WERI-Rb-1 (cell line): ENCODE data around the gene ZSWIM6.
A peak's percentile ranks its signal among the peaks of the same experiment; 100 is the strongest.

Experiments
- DNase-seq: peaks from one replicate; pipeline ENCODE4 v3.0.0-alpha.2; 2020
- H3K27ac ChIP-seq: fragments of 250-450 bp; sonication (Bioruptor Pico); 2 replicates; pipeline ENCODE4 v1.5.1; 2020; ENCODE audit warnings: mild to moderate bottlenecking, moderate library complexity
- H3K27me3 ChIP-seq: fragments of 250-450 bp; sonication (Bioruptor Pico); 2 replicates; pipeline ENCODE4 v1.5.1; 2021; ENCODE audit warnings: mild to moderate bottlenecking, low read depth, moderate library complexity; ENCODE audit not compliant: insufficient read depth, severe bottlenecking
- H3K36me3 ChIP-seq: fragments of 250-450 bp; sonication (Bioruptor Pico); 2 replicates; pipeline ENCODE4 v1.5.1; 2020; ENCODE audit warnings: mild to moderate bottlenecking, moderate library complexity
- H3K4me3 ChIP-seq: 2 replicates; pipeline ENCODE4 v1.5.1; 2011; ENCODE audit warnings: low read depth, mild to moderate bottlenecking, control low read depth, low read length
- H3K9me3 ChIP-seq: fragments of 250-450 bp; sonication (Bioruptor Pico); 2 replicates; pipeline ENCODE4 v1.5.1; 2021; ENCODE audit warnings: mild to moderate bottlenecking, moderate library complexity; ENCODE audit not compliant: severe bottlenecking
- TF ChIP-seq, protein P1 (sequence below): IDR thresholded peaks from 2 replicates; pipeline ENCODE4 v1.5.1; 2011; ENCODE audit warnings: low read depth, mild to moderate bottlenecking, control low read depth, inconsistent platforms, low read length

The ZSWIM6 gene

DNA sequence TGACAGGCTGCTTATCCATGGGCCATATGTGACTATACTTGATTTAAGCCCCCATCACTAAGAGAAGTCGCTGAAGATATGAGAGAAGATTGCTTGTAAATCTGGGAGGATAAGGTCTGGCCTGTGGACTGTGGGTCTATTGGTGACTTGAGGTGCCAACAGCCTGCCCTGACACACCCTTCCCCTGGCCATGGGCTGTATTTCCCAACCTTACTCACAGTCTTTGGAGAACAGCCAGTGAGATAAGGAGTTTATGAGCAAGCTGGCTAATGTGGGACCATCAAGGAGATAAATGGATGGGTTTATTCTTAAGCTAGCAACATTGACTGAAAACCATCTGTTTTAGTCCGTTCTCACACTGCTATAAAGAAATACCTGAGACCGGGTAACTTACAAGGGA, 231.3 kb downstream of the ZSWIM6 start:
- DNase-seq = no peak
- TF ChIP-seq, protein P1, sequence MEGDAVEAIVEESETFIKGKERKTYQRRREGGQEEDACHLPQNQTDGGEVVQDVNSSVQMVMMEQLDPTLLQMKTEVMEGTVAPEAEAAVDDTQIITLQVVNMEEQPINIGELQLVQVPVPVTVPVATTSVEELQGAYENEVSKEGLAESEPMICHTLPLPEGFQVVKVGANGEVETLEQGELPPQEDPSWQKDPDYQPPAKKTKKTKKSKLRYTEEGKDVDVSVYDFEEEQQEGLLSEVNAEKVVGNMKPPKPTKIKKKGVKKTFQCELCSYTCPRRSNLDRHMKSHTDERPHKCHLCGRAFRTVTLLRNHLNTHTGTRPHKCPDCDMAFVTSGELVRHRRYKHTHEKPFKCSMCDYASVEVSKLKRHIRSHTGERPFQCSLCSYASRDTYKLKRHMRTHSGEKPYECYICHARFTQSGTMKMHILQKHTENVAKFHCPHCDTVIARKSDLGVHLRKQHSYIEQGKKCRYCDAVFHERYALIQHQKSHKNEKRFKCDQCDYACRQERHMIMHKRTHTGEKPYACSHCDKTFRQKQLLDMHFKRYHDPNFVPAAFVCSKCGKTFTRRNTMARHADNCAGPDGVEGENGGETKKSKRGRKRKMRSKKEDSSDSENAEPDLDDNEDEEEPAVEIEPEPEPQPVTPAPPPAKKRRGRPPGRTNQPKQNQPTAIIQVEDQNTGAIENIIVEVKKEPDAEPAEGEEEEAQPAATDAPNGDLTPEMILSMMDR = no peak
- Histone ChIP-seq H3K9me3 (no peaks in the 10 kb centered on the region), H3K27ac (no peak overlapping the region), H3K27me3 (no peaks in the 10 kb centered on the region), H3K4me3 (no peak overlapping the region), H3K36me3 (no peaks in the 10 kb centered on the region)

DNA sequence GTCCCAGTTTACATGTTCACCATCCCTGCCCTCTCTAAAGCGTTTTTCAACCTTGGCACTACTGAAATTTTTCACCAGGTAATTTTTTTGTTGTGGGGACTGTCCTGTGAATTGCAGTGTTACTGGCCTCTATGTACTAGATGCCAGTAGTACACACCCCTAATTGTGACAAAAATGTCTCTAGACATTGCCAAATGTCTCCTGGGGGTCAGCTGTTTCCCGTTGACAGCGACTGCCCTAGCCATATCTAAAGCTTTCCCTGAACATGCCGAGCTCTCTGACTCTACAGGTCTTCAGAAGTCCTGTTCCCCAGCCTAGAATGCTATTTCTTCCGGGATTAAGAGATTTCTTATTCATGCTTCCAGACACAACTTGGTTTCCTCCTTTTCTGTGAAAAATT, 235.3 kb downstream of the ZSWIM6 start:
- no peak overlapping the region for H3K27ac ChIP-seq
- DNase-seq = no peak
- H3K4me3 ChIP-seq = no peak overlapping the region
- H3K27me3 ChIP-seq = no peaks in the 10 kb centered on the region
- no peaks in the 10 kb centered on the region for H3K36me3 ChIP-seq
- H3K9me3 ChIP-seq = no peaks in the 10 kb centered on the region
- TF ChIP-seq, protein P1 = no peak

DNA sequence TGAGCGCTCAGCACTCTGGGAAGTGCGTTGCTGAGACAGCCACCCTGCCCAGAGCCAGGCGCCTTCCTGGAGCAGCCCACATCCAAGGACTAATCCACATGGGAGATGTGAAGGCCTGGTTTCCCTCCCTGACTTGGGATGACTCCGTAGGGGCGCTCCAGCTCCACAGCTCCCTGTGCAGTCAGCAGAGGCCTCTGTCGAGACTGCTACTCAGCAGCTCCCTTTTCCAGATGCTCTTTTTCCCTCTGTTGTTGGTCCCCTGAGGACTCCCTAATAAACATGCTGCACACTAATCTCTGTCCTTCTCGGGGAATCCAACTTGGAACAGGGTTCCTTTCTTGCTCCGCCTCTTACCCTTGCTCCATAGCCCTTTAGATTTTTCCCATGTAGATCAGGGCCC, 237.3 kb downstream of the ZSWIM6 start:
- Histone ChIP-seq H3K36me3 (no peaks in the 10 kb centered on the region), H3K27ac (no peak overlapping the region), H3K4me3 (no peak overlapping the region), H3K27me3 (no peaks in the 10 kb centered on the region), H3K9me3 (no peaks in the 10 kb centered on the region)
- no peak for DNase-seq
- TF ChIP-seq, protein P1 = no peak

DNA sequence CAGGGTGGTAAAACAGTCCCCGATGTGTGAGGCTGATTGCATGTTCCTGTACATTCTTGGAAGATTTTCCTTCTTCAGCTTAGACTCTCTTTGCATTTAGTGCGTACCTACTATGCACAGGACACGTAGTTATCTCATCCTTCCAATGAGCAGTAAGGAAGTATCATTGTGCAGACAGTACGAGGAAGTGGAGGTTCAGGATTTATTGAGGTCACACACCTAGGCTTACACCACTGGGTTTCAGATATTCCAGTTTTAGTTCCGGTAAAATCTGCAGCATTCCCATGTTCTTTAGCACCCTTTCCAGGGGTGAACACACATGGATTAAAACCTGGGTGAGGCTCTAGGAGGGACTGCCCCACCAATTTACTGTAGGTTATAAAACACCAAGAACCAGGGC, 238.7 kb downstream of the ZSWIM6 start:
- Histone ChIP-seq H3K9me3 (no peaks in the 10 kb centered on the region), H3K36me3 (no peaks in the 10 kb centered on the region), H3K27me3 (no peaks in the 10 kb centered on the region), H3K4me3 (no peak overlapping the region), H3K27ac (no peak overlapping the region)
- TF ChIP-seq, protein P1 = no peak
- no peak for DNase-seq

DNA sequence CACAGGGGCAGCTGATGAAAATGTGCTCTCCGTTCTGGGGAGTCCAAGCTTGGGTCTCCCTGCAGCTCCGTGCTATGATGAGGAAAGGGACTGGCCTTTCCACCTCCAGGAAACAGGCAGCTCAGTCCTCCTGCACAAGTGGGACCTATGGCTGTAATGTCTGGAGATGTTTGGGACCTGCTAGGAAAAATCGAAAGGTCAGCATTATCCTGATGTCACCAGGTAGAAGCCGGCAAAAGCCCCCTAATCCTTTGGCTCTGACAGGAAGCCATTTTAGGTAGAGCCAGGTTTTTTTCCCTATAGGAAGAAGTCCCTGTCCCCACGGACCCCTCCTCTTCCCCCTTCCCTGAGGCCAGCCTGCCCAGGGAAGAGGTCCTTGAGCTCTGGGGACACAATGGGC, 240.9 kb downstream of the ZSWIM6 start:
- Histone ChIP-seq H3K27ac (no peak overlapping the region), H3K9me3 (no peaks in the 10 kb centered on the region), H3K4me3 (no peak overlapping the region), H3K27me3 (no peaks in the 10 kb centered on the region), H3K36me3 (no peaks in the 10 kb centered on the region)
- DNase-seq = no peak
- TF ChIP-seq, protein P1 = no peak

DNA sequence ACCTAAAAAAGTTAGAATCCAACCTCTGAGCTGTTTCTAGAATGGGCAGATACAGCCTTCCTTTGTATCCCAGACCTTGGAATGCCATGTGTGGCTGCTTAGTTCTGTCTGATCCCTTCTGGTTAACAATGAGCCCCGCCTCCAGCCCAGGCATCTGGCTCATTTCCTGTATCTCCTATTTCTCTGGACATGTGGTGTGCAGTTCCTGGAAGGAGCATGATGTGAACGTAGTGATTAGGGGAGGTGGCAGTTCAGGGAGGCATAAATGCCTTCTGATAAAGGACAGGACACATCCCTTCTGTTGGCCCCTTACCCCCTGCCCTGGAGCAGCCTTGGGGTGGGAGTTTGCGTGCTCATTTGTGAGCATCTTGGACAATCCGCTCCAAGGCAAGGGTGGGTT, 243.0 kb downstream of the ZSWIM6 start:
- Histone ChIP-seq H3K9me3 (no peaks in the 10 kb centered on the region), H3K36me3 (no peaks in the 10 kb centered on the region), H3K27ac (no peak overlapping the region), H3K4me3 (no peak overlapping the region), H3K27me3 (no peaks in the 10 kb centered on the region)
- DNase-seq = peak; percentile 38
- TF ChIP-seq, protein P1 = no peak
